IMR-90 (cell line): ENCODE data around the gene FOSL2. TPM values are rescaled to one million over a fixed set of nuclear protein-coding genes. Genes with fewer than 3 reads are reported as not detected.

Experiments used
- ATAC-seq: fragments of 200-7000 bp; cut with Tn5 transposase; 2 replicates; pipeline ENCODE4 v1.9.1; 2020; ENCODE audit warnings: low read depth, mild to moderate bottlenecking, moderate library complexity
- BruUV-seq: library from RNA; stranded (reverse); fragments of 400-500 nt; replicated peaks from 2 replicates; lab custom pipeline; 2021; lab: Mats Ljungman, UMichigan
- CTCF ChIA-PET: fragments of 300-600 bp; formaldehyde crosslinking; extraction: SDS; loops from one replicate; lab custom pipeline; 2021; ENCODE audit warnings: antibody characterized with exemption; lab: Yijun Ruan, JAX
- POLR2A ChIA-PET: fragments of 300-600 bp; sonication (Branson Sonifier 250); formaldehyde crosslinking; loops from one replicate; lab custom pipeline; 2022; ENCODE audit warnings: antibody characterized with exemption; ENCODE audit not compliant: unreplicated experiment; lab: Charles Lee
- DNase-seq: peaks from one replicate; pipeline ENCODE4 v3.0.0; 2013
- H2AFZ ChIP-seq: replicated peaks from 2 replicates; pipeline ENCODE3; 2013; ENCODE audit warnings: low read length, mild to moderate bottlenecking; ENCODE audit not compliant: poor library complexity
- H2AK5ac ChIP-seq: 2 replicates; pipeline ENCODE4 v1.6.1; 2013; ENCODE audit warnings: low read depth, low read length, inconsistent platforms
- H2AK9ac ChIP-seq: replicated peaks from 2 replicates; pipeline ENCODE3; 2013; ENCODE audit warnings: mild to moderate bottlenecking, low read depth, low read length, moderate library complexity; ENCODE audit not compliant: poor library complexity
- H2BK120ac ChIP-seq: 2 replicates; pipeline ENCODE4 v1.6.1; 2013; ENCODE audit warnings: low read depth, low read length, inconsistent platforms
- H2BK15ac ChIP-seq: 3 replicates; pipeline ENCODE4 v1.6.1; 2013; ENCODE audit warnings: low read depth, low read length, inconsistent platforms
- H2BK20ac ChIP-seq: 2 replicates; pipeline ENCODE4 v1.6.1; 2013; ENCODE audit warnings: low read depth, mild to moderate bottlenecking, inconsistent platforms, low read length, moderate library complexity
- H2BK5ac ChIP-seq: 2 replicates; pipeline ENCODE4 v1.6.1; 2013; ENCODE audit warnings: mild to moderate bottlenecking, low read depth, low read length, inconsistent platforms; ENCODE audit not compliant: poor library complexity, severe bottlenecking
- H3K14ac ChIP-seq: replicated peaks from 2 replicates; pipeline ENCODE4 v1.6.1; 2013; ENCODE audit warnings: low read depth, low read length, inconsistent platforms
- H3K18ac ChIP-seq: 2 replicates; pipeline ENCODE4 v1.6.1; 2013; ENCODE audit warnings: low read depth, low read length, control low read depth
- H3K23ac ChIP-seq: 2 replicates; pipeline ENCODE4 v1.6.1; 2013; ENCODE audit warnings: low read depth, low read length, inconsistent platforms
- H3K27ac ChIP-seq: 2 replicates; pipeline ENCODE4 v1.5.1; 2013; ENCODE audit warnings: mild to moderate bottlenecking, control low read depth, low read length; ENCODE audit not compliant: insufficient read depth
- H3K27me3 ChIP-seq: 2 replicates; pipeline ENCODE4 v1.6.1; 2013; ENCODE audit warnings: low read length; ENCODE audit not compliant: control insufficient read depth, insufficient read depth
- H3K36me3 ChIP-seq: 2 replicates; pipeline ENCODE4 v1.6.1; 2013; ENCODE audit warnings: low read length, mixed read lengths; ENCODE audit not compliant: control insufficient read depth, insufficient read depth
- H3K4ac ChIP-seq: 2 replicates; pipeline ENCODE4 v1.6.1; 2013; ENCODE audit warnings: low read depth, low read length, inconsistent platforms
- H3K4me1 ChIP-seq: 2 replicates; pipeline ENCODE4 v1.6.1; 2013; ENCODE audit warnings: low read length, mixed read lengths; ENCODE audit not compliant: control insufficient read depth, insufficient read depth
- H3K4me2 ChIP-seq: 2 replicates; pipeline ENCODE4 v1.6.1; 2013; ENCODE audit warnings: low read depth, mild to moderate bottlenecking, control low read depth, low read length, moderate library complexity
- H3K4me3 ChIP-seq: 2 replicates; pipeline ENCODE4 v1.5.1; 2013; ENCODE audit warnings: low read depth, mild to moderate bottlenecking, control low read depth, low read length, moderate library complexity; ENCODE audit not compliant: insufficient read depth
- H3K56ac ChIP-seq: 2 replicates; pipeline ENCODE4 v1.6.1; 2013; ENCODE audit warnings: low read length, inconsistent platforms; ENCODE audit not compliant: insufficient read depth; ENCODE audit errors: extremely low read depth
- H3K79me1 ChIP-seq, 2 experiments: 2 replicates each; pipeline ENCODE4 v1.6.1; 2013; ENCODE audit warnings: low read length in 2 of 2, inconsistent platforms in 1 of 2, low read depth in 1 of 2
- H3K9ac ChIP-seq: 2 replicates; pipeline ENCODE4 v1.6.1; 2013; ENCODE audit warnings: low read depth, low read length, control low read depth
- H3K9me1 ChIP-seq: 2 replicates; pipeline ENCODE4 v1.6.1; 2013; ENCODE audit warnings: low read length, inconsistent platforms; ENCODE audit not compliant: insufficient read depth
- H3K9me3 ChIP-seq: 2 replicates; pipeline ENCODE4 v1.6.1; 2013; ENCODE audit warnings: low read length; ENCODE audit not compliant: control insufficient read depth, insufficient read depth
- H4K20me1 ChIP-seq: 2 replicates; pipeline ENCODE4 v1.6.1; 2013; ENCODE audit warnings: low read length, inconsistent platforms; ENCODE audit not compliant: insufficient read depth
- H4K5ac ChIP-seq: 2 replicates; pipeline ENCODE4 v1.6.1; 2013; ENCODE audit warnings: mild to moderate bottlenecking, low read depth, low read length, control low read depth
- H4K8ac ChIP-seq, 2 experiments: 2 replicates each; pipeline ENCODE4 v1.6.1; 2013; ENCODE audit warnings: low read depth in 2 of 2, low read length in 2 of 2, control low read depth in 1 of 2, inconsistent platforms in 1 of 2
- H4K91ac ChIP-seq: 2 replicates; pipeline ENCODE4 v1.6.1; 2013; ENCODE audit warnings: low read depth, low read length, inconsistent platforms; ENCODE audit not compliant: insufficient read depth
- ELK1 ChIP-seq: fragments of 150-350 bp; IDR thresholded peaks from 2 replicates; pipeline ENCODE4 v1.6.1; 2016; ENCODE audit warnings: low read depth, mild to moderate bottlenecking, low read length, moderate library complexity, borderline replicate concordance
- MXI1 ChIP-seq: IDR thresholded peaks from 2 replicates; pipeline ENCODE4 v1.6.1; 2012; ENCODE audit warnings: low read depth, mild to moderate bottlenecking, low read length, moderate library complexity, borderline replicate concordance
- RAD21 ChIP-seq: IDR thresholded peaks from 2 replicates; pipeline ENCODE4 v1.6.1; 2012; ENCODE audit warnings: low read length, improper control_type of control experiment
- RFX5 ChIP-seq: IDR thresholded peaks from 2 replicates; pipeline ENCODE4 v1.8.0; 2012; ENCODE audit warnings: low read depth, mild to moderate bottlenecking, low read length, moderate library complexity
- SMC3 ChIP-seq: fragments of 150-350 bp; IDR thresholded peaks from 2 replicates; pipeline ENCODE4 v1.6.1; 2016; ENCODE audit warnings: low read depth, mild to moderate bottlenecking, antibody characterized with exemption, low read length, moderate library complexity
- WGBS, 2 experiments: methylation state at CpG; one replicate each; pipeline versions ENCODE4 v1.1.5 to v1.1.7; 2013; ENCODE audit warnings: missing lambda C conversion rate in 2 of 2; ENCODE audit not compliant: insufficient read length in 1 of 2; ENCODE audit errors: extremely low coverage in 2 of 2; 5-methylcytosine and 5-hydroxymethylcytosine counted together
- dilution Hi-C: fragments of 300-500 bp; cut with HindIII; formaldehyde crosslinking; loops from one replicate; pipeline ENCODE4 v1.14.3; 2018; ENCODE audit warnings: low sequenced_read_pairs; ENCODE audit not compliant: unreplicated experiment
- in situ Hi-C: fragments of 300-500 bp; cut with MboI; formaldehyde crosslinking; loops from 3 replicates; pipeline ENCODE4 v1.14.3; 2019; ENCODE audit warnings: low sequenced_read_pairs, inconsistent platforms, mixed read lengths
- intact Hi-C: fragments of 100-400 bp; cut with micrococcal nuclease; formaldehyde crosslinking; loops from 2 replicates; pipeline ENCODE4 v1.10.0; 2022
- polyA plus RNA-seq, 3 experiments: library from polyadenylated mRNA; depleted of rRNA; stranded (reverse); fragments of >200 nt; gene quantifications; 2 replicates each; pipeline ENCODE4 v1.2.3, GENCODE V29; 2012; ENCODE audit warnings: low replicate concordance in 1 of 3
- total RNA-seq: library from RNA; depleted of rRNA; stranded (reverse); fragments of >200 nt; gene quantifications from 2 replicates; pipeline ENCODE4 v1.2.3, GENCODE V29; 2012

Gene FOSL2
- total and polyA plus RNA-seq, 2 of the 4 experiments (the other 2 are of a cell fraction): 31.4 to 46.3 TPM

- dilution Hi-C loops (no loop called here), intact Hi-C loops (no loop called here), in situ Hi-C loops (no loop called here)
- Histone ChIP-seq H3K9me1 (peaks cover 17% of the 10 kb centered on the region), H4K5ac (no peak overlapping the region), H2AFZ (peak overlapping the region; percentile 72), H2BK20ac (no peak overlapping the region), H3K9ac (no peak overlapping the region), H3K14ac (no peak overlapping the region), H2AK9ac (no peak overlapping the region), H3K4me3 (no peak overlapping the region), H2BK120ac (no peak overlapping the region), H3K9me3 (no peaks in the 10 kb centered on the region), H3K4ac (no peak overlapping the region), H2BK5ac (no peak overlapping the region), H2AK5ac (no peak overlapping the region), H3K23ac (no peak overlapping the region), H2BK15ac (no peak overlapping the region), H3K27me3 (no peaks in the 10 kb centered on the region), H4K8ac (no peak overlapping the region), H3K27ac (no peak overlapping the region), H3K79me1 (peaks cover 0 to 4% of the 10 kb centered on the region in 2 experiments; a peak in 1 of 4 replicates), H4K20me1 (no peaks in the 10 kb centered on the region), H3K18ac (no peak overlapping the region; the same call in 1 of the 2 replicates), H4K91ac (no peak overlapping the region), H3K56ac (no peak overlapping the region), H3K4me1 (peaks cover 20% of the 10 kb centered on the region), H3K36me3 (no peaks in the 10 kb centered on the region), H3K4me2 (no peak overlapping the region)
- BruUV-seq: no TSS peak
- ChIA-PET POLR2A (no interaction called here), CTCF (no interaction called here)
- ATAC-seq (no peak), DNase-seq (no peak)
- WGBS, 2 experiments: no CpG with 5 or more reads among the region's 5 CpGs
- TF ChIP-seq ELK1 (no peak), RFX5 (no peak), SMC3 (no peak), MXI1 (no peak), RAD21 (no peak)
Observed at GRCh38 chr2:28352104-28352503, 40.6 kb upstream of the FOSL2 start.
